HG02623 (cell line): Measurements from ENCODE around the gene BCAR3.
"Not testable (repeated sequence)": the region's sequence is repeated elsewhere in the genome, so short reads cannot be mapped to it uniquely, and the experiment has no call there.

Source experiments
- ATAC-seq: cut with Tn5 transposase; IDR thresholded peaks from one replicate; pipeline ENCODE4 v1.9.1; 2021; ENCODE audit warnings: moderate library complexity; ENCODE audit not compliant: unreplicated experiment

Gene BCAR3

GRCh38 chr1:93707956-93708355 lies 26.3 kb upstream of the BCAR3 start:
- ATAC-seq = peak; percentile 58

- ATAC-seq = no peak
These were observed 24.4 kb upstream of the BCAR3 start for GRCh38 chr1:93705892-93706500.

- peak; percentile 50 for ATAC-seq
These were observed 22.4 kb upstream of the BCAR3 start for GRCh38 chr1:93704052-93704451.

GRCh38 chr1:93703643-93704042 lies 22.0 kb upstream of the BCAR3 start:
- ATAC-seq = no peak

- ATAC-seq = no peak
These were observed 21.2 kb upstream of the BCAR3 start for GRCh38 chr1:93702828-93703183.

GRCh38 chr1:93702111-93702827 lies 20.6 kb upstream of the BCAR3 start:
- ATAC-seq = peak; percentile 23

- no peak for ATAC-seq
These were observed 20.0 kb upstream of the BCAR3 start for GRCh38 chr1:93701629-93702028.

- ATAC-seq = no peak
These were observed 19.2 kb upstream of the BCAR3 start for GRCh38 chr1:93700532-93701469.

- ATAC-seq = no peak
These were observed 18.0 kb upstream of the BCAR3 start for GRCh38 chr1:93699503-93700168.

GRCh38 chr1:93699049-93699384 lies 17.4 kb upstream of the BCAR3 start:
- ATAC-seq = no peak

GRCh38 chr1:93698329-93699048 lies 16.9 kb upstream of the BCAR3 start:
- ATAC-seq = no peak

GRCh38 chr1:93697566-93697965 lies 15.9 kb upstream of the BCAR3 start:
- not testable (repeated sequence) for ATAC-seq

GRCh38 chr1:93695411-93696005 lies 13.9 kb upstream of the BCAR3 start:
- ATAC-seq = peak; percentile 28

GRCh38 chr1:93694819-93695218 lies 13.2 kb upstream of the BCAR3 start:
- no peak for ATAC-seq

- ATAC-seq = no peak
These were observed 12.4 kb upstream of the BCAR3 start for GRCh38 chr1:93694039-93694438.

GRCh38 chr1:93692983-93693591 lies 11.4 kb upstream of the BCAR3 start:
- peak; percentile 59 for ATAC-seq

GRCh38 chr1:93692451-93692861 lies 10.8 kb upstream of the BCAR3 start:
- ATAC-seq = no peak

- ATAC-seq = no peak
These were observed 10.4 kb upstream of the BCAR3 start for GRCh38 chr1:93692026-93692425.

GRCh38 chr1:93690921-93691789 lies 9.5 kb upstream of the BCAR3 start:
- no peak for ATAC-seq
